ENCODE results near the gene MYO10. TPM values are rescaled to one million over a fixed set of nuclear protein-coding genes. Genes with fewer than 3 reads are reported as not detected.

Gene MYO10
- total and polyA plus RNA-seq, 2 of the 8 experiments (the other 6 are each of a cell fraction or from before 2014, with no cell fraction given): 21.5 to 107 TPM

- no peak for TF ChIP-seq POLR2AphosphoS5 (IDR thresholded peaks at IDR 0.05; ENCODE audit: low read depth, low read length)
- no peak for TF ChIP-seq NANOG (IDR thresholded peaks at IDR 0.05; ENCODE audit: insufficient read depth, low read depth, low read length, poor library complexity, severe bottlenecking)
Measured at GRCh38 chr5:16920109-16920816, 15.8 kb downstream of the MYO10 start (continued).
